Measurements from ENCODE around the gene SFT2D1.
"Not testable (repeated sequence)": the region's sequence is repeated elsewhere in the genome, so short reads cannot be mapped to it uniquely, and the experiment has no call there.

Gene SFT2D1

DNA sequence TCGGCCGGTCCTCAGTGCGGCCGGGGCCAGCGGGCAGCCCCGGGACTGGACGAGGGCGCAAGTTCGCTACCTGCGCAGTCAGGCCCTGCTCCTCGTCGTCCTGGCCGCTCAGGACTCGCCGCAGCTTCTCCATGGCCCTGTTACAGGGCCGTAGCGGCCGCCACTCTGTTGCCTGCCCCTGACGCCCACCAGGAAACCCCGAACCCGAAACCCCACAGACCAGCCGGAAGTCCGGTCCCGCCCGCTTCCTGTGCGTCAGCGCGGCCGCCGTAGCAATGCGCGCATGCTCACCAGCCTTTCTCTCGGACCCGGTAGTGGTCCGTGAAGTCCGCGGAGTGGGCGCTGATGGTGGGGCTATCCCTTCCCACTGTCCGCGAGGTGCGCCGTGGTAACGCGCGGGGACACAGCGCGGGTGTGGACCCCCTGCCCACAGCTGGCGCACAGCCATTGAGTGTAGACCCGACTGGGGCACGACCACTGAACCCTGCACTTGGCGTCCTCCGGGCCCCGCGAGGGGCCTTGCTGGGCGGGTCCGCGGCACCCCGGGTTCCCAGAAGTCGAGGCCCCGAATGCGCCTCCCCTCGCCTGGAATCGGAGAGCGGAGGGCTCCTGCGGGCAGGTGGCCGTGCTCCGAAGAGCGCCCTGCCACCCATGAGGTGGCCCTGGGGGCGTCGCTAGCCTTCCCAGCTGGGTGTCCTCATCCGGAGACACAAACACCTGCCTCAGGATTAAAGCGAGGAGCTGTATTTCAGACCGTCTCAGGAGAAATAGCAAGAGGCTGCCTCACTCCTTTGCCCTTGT is at the start of gene SFT2D1:
Gene SFT2D1, minus strand, starts transcription at position 197 of the 801 bp plus-strand sequence. Its CDS starts 64 bp downstream, at position 133.
- DNase-seq: peak; percentile 60

DNA sequence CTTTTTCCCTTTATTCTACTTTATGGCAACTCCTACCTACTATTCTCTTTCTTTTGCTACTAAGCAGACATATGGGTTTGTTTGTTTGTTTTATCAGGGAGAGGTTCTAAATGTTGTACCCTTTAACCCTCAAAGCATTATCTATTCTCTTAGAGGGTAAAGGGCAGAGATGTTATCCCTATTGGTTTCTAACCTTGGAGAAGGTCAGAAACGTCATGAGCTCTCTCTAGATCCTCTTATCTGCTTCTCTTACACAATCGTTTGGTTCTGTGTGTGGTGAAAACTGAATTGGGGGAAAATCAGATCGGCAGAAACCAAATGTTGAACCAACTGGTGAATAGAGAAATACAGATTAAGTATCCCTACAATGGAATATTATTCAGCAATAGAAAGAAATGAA is 46.8 kb upstream of the SFT2D1 start:
- no peak for DNase-seq

GRCh38 chr6:166388290-166389004 is 46.1 kb upstream of the SFT2D1 start:
- DNase-seq: no peak

GRCh38 chr6:166387642-166388289 is 45.4 kb upstream of the SFT2D1 start:
- DNase-seq: peak; percentile 8

DNA sequence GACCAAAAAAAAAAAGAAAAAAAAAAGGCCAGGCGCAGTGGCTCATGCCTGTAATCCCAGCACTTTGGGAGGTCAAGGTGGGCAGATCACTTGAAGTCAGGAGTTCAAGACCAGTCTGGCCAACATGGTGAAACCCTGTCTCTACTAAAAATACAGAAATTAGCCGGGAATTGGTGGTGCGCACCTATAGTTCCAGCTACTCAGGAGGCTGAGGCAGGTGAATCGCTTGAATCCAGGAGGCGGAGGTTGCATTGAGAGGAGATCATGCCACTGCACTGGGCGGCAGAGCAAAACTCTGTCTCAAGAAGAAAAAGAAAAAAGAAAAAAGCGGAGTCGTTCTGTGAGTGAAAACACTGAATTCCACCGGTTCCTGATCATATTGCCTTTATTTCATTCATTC is 44.8 kb upstream of the SFT2D1 start:
- DNase-seq: not testable (repeated sequence)

DNA sequence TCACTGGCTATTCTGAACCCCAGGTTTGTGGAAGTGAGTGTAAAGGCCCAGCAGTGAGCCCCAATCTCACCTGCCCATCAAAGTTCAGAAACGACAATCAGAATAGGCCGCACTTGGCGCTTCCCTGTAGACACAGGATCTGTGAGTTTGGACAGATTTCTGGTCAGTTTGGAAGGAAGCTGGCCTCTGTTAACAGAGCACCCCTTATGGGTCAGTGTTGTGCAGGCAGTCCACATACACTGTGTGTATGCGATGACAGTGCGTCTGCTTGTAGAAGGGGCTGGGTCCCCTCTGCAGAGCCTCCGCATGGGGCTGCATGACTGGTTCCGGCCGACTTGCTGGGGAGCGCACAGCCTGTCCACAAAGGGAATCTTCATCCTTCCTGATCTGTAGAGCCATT is 43.8 kb upstream of the SFT2D1 start:
- DNase-seq: no peak

DNA sequence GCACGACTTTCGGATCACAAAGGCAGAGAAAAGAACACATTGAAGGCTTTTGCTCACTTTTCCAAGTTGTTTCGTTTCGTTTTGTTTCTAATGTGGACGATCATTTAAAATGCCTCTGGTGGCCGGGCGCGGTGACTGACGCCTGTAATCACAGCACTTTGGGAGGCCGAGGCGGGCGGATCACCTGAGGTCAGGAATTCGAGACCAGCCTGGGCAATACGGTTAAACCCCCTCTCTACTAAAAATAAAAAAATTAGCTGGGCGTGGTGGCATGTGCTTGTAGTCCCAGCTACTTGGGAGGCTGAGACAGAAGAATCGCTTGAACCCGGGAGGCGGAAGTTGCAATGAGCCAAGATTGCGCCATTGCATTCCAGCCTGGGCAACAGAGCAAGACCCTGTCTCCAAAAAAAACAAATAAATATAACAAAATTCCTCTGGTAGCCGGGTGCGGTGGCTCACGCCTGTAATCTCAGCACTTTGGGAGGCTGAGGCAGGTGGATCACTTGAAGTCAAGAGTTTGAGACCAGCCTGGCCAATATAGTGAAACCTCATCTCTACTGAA is 41.5 kb upstream of the SFT2D1 start:
- DNase-seq: not testable (repeated sequence)

DNA sequence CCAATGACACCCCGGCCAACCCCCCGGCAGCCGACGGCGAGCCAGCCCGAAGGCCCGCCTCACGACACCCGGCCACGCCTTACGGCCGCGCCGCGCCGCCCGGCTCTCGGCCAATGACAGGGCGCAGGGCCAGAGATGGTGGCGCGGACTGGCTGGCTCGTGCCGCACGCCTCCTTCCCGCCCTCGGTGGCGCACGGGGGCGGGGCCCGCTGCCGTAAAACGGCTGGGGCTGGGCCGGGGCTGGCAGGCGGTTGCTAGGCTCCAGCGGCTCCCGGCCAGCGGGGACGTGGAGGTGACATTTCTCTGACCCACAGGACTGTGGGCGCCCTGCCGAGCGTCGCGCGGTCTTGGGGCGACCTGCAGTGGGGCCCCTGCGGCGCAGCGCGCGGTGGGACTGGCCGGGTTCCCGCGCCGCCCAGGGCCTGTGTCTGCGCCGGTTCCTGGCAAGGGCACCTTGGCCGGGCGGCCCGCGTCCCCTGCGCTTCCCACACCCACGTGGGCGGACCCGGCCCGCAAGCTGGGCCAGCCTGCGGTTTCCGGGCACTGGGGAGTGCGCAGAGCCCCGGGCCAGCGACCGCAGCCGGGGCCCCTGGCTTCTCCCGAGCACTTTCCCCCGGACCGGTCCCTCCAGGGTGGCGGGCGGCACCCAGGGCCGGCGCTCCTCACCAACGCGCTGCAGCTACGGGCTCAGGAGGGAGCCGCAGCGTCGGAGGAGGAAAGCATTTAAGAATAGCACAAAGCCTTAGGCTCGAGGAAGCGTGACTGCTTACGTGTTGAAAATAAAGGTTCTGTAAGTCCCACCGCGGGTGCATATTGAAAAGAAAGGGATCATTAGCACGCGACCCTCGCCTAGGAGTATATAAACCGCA is 40.8 kb upstream of the SFT2D1 start, which contains the start of gene MPC1:
Gene MPC1, minus strand, starts transcription at position 8 of the 869 bp plus-strand sequence. CDS start 64 bp downstream, outside the sequence.
- peak; percentile 90 for DNase-seq

GRCh38 chr6:166382500-166382932 is 40.2 kb upstream of the SFT2D1 start:
- DNase-seq: no peak

GRCh38 chr6:166381733-166382499 is 39.6 kb upstream of the SFT2D1 start:
- peak; percentile 84 for DNase-seq

GRCh38 chr6:166381381-166381732 is 39.0 kb upstream of the SFT2D1 start:
- DNase-seq: no peak

DNA sequence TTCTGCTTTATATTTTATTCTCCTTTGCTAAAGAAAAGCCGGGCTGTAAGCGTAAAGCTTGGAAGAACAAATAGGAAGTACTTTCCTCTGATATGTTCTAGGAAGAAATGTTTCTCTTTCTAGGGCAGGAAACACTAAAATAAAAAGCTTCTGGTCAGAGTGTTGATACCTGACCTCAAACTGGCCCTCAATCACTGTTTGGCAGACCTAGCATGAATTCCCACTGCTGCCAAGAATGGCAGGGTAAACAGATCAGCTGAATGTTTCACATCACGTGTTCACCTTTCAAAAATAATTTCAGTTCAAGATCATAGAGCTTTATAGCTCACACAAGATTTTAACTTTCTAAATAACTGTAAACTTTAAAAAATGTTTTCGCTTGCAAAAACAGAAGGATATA is 37.5 kb upstream of the SFT2D1 start:
- peak; percentile 50 for DNase-seq

DNA sequence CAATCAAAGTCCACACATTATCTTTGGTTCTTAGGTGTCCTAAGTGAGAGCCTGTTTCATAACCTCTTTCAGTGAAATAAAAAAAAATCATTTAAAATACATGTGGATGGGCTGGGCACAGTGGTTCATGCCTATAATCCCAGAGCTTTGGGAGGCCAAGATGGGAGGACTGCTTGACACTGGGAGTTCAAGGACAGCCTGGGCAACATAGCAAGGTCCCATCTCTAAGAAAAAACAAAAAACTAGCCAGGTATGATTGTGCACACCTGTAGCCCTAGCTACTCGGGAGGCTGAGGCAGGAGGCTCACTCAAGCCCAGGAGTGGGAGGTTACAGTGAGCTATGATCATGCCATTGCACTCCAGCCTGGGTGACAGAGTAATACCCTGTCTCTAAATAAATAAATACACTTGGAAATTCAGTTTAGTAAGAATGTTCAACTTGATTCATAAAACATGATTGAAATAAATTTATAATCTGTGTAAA is 36.8 kb upstream of the SFT2D1 start:
- DNase-seq: no peak

DNA sequence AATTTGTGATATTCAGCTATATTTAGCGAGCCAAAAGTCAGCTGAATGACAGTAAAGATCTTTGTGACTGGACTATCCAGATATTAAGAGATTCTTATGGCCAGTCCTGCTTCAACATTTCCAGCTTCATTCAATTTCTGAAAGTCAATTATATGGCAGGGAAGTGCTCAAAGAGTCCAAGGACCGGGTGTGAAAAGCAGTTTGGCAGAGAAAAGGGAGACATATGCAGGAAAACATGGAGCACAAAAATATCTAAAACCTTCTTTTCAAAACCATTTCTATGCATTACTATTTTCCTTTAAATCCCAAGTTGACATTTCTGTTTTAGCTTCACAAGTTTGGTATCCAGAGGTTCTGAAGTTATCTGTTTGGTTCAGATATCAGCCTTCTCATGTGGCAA is 35.4 kb upstream of the SFT2D1 start:
- DNase-seq: no peak

DNA sequence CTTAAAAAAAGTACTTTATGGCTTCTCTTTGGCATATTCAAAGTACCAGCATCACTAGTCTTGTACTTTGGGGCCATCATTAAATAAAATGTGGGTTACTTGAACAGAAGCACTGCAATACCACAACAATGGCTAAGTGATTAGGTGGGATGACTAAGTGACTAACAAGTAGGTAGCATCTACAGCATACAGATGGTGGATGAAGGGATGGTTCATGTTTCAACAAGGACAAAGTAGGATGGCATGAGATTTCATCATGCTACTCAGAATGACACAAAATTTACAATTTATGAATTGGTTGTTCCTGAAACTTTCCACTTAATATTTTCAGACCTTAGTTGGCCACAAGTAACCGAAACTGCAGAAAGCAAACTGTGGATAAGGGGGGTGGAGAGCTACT is 32.7 kb upstream of the SFT2D1 start:
- DNase-seq: no peak

DNA sequence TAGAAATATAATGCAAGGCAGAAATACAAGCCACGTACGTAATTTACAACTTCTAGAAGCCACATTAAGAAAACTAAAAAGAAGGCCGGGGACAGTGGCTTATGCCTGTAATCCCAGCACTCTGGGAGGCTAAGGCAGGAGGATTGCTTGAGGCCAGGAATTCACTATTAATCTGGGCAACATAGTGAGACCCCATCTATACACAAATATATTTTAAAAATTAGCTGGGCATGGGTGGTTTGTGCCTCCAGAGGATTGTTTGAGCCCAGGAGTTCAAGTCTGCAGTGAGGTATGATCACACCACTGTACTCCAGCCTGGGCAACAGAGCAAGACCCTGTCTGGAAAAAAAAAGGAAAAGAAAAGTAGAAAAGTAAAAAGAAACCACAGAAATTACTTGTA is 28.1 kb upstream of the SFT2D1 start:
- no peak for DNase-seq

GRCh38 chr6:166369782-166370181 is 27.4 kb upstream of the SFT2D1 start:
- DNase-seq: no peak

- DNase-seq: no peak
These were observed 24.6 kb upstream of the SFT2D1 start for GRCh38 chr6:166366921-166367320.

DNA sequence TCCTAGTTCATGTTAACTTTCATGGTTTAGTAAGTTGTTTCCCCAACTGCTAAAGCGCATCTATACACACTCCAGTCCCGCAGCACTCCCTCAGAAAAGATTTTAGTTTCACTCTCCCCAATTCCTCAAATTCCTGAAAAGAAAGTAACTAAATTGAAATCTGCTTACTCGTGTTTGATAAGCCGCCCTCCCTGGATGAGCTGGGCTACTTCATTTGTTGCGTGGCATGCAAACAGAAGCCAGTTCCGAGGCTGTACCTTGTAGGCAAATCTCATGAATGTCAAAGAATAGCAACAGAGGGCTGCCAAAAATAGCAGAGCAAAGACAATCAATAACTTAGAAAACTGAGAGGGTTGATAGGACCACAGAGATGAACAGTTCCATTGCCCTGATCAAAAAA is 23.5 kb upstream of the SFT2D1 start:
- no peak for DNase-seq

DNA sequence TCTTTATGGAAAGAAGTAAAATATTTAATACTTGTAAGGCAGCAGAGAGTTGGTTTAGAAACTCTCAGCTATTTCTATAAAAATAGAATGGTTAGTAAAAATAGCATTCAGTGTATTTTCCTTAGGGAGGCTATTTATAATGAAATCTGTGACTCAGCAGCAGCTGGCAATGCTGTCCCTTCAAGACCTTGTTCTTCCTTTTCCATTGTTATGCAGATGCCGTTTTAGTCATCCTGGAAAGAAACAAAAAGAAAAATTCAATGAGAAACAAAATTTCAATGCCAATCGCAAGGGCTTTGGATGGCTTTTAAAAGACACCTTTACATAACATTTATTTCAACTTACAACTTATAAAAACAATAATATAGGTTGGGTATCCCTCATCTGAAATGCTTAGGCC is 22.9 kb upstream of the SFT2D1 start:
- DNase-seq: no peak

- DNase-seq: no peak
These were observed 22.1 kb upstream of the SFT2D1 start for GRCh38 chr6:166364456-166364855.

All from NCI-H2029 (cell line).